Bronchial epithelial cell (primary cell): ENCODE measurements around the gene THRA. TPM values are rescaled to one million over a fixed set of nuclear protein-coding genes. Genes with fewer than 3 reads are reported as not detected.

Source experiments
- DNase-seq: peaks from one replicate; pipeline ENCODE4 v3.0.0-alpha.2; 2010; ENCODE audit warnings: low read depth
- FAIRE-seq: peaks from 2 replicates; lab custom pipeline; 2011; peaks lifted over from hg19 to GRCh38; lab: Jason Lieb, UNC
- H3K27me3 ChIP-seq: 2 replicates; pipeline ENCODE4 v1.5.1; 2011; ENCODE audit warnings: low read length; ENCODE audit not compliant: control insufficient read depth, insufficient read depth
- H3K36me3 ChIP-seq: 2 replicates; pipeline ENCODE4 v1.5.1; 2011; ENCODE audit warnings: low read length; ENCODE audit not compliant: control insufficient read depth, insufficient read depth
- H3K4me3 ChIP-seq: 2 replicates; pipeline ENCODE4 v1.5.1; 2011; ENCODE audit warnings: mild to moderate bottlenecking, low read depth, low read length, control low read depth
- CTCF ChIP-seq: IDR thresholded peaks from 2 replicates; pipeline ENCODE4 v1.5.1; 2011; ENCODE audit warnings: mild to moderate bottlenecking, moderate library complexity, low read length, control low read depth, inconsistent platforms; ENCODE audit not compliant: insufficient read depth, severe bottlenecking
- total RNA-seq: library from RNA; depleted of rRNA; stranded (reverse); fragments of >200 nt; gene quantifications from 2 replicates; pipeline ENCODE4 v1.2.1, GENCODE V29; 2014

Gene THRA
- total RNA-seq, 1 donor from 2014 or later: 5.8 TPM

- H3K27me3 ChIP-seq: peaks cover 2% of the 10 kb centered on the region
- H3K36me3 ChIP-seq: no peaks in the 10 kb centered on the region
- TF ChIP-seq CTCF: no peak
- DNase-seq: no peak
- FAIRE-seq: no peak
- no peak overlapping the region for H3K4me3 ChIP-seq
Measured at GRCh38 chr17:40060887-40061608, 1.7 kb upstream of the THRA start.

GRCh38 chr17:40061609-40062038 lies 1.1 kb upstream of the THRA start:
- DNase-seq: no peak

DNA sequence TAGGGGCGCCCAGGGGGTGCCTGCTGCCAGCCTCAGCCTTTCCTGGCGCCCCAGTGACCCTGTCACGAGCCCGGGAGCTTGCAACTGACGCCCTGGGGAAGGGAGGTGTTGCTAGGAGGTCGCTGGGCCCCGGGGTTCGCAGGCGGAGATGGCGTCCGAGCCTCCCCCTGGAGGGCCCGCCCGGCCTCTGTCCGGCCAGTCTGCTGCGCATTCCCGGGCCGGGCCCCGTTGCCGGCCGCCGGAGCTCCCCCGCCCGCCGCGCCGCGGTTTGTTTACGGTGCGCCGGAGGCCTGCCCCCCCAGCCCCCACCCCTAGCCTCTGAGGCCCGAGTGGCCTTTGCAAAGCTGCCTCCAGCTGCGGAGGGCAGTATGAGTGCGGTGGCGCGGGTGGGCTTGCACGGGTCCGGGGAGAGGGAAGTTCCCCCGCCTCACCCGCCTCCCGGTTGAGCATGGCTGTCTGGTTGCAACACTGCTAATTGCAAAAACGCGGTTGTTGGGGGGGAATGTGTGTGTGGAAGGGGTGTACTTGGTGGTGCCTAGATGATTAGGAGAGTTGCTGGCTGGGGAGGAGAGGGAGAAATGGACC lies 514 bp downstream of the THRA start:
- Histone ChIP-seq H3K27me3 (peaks cover 2% of the 10 kb centered on the region), H3K36me3 (no peaks in the 10 kb centered on the region), H3K4me3 (peak overlapping the region; percentile 71)
- no peak for FAIRE-seq
- no peak for TF ChIP-seq CTCF
- DNase-seq: no peak

More at GRCh38 chr17:40061609-40062038, 1.1 kb upstream of the THRA start:
- H3K27me3 ChIP-seq: peaks cover 2% of the 10 kb centered on the region
- no peak for TF ChIP-seq CTCF
- no peak for FAIRE-seq
- no peaks in the 10 kb centered on the region for H3K36me3 ChIP-seq
- H3K4me3 ChIP-seq: no peak overlapping the region

GRCh38 chr17:40063901-40064531 lies 1.3 kb downstream of the THRA start:
- H3K4me3 ChIP-seq: no peak overlapping the region
- TF ChIP-seq CTCF: no peak
- no peak for DNase-seq
- no peaks in the 10 kb centered on the region for H3K36me3 ChIP-seq
- H3K27me3 ChIP-seq: peaks cover 2% of the 10 kb centered on the region
- no peak for FAIRE-seq

- H3K27me3 ChIP-seq: peaks cover 2% of the 10 kb centered on the region
- no peak for TF ChIP-seq CTCF
- H3K4me3 ChIP-seq: no peak overlapping the region
- no peak for FAIRE-seq
- no peaks in the 10 kb centered on the region for H3K36me3 ChIP-seq
- DNase-seq: no peak
Measured at GRCh38 chr17:40064971-40065768, 2.4 kb downstream of the THRA start.
